ENCODE measurements around the gene GNPNAT1. TPM values are rescaled to one million over a fixed set of nuclear protein-coding genes. Genes with fewer than 3 reads are reported as not detected.

The GNPNAT1 gene
- total RNA-seq, 1 experiment from 2014 or later, result 33.7 TPM

DNA sequence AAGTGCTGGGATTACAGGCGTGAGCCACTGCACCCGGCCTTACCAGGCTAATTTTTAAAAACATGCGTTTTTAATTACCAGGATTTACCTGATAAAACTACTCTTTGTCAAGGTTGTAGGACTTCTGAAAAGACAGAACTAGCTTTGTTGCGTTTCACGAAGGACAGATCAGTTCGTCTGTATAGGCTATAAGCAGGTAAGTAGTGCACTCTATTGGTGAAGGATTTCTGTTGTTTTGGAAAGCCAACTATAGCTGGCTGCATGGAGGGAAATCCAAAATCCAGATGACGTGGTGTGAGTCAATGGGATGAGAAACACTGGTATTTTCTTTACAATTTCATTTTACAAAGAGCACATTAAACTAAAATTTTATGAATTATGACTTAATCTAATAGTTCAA lies 14.6 kb downstream of the GNPNAT1 start:
- Histone ChIP-seq H3K4me3 (replicated peaks in 1 of 2; ENCODE audit: low read depth in 1 of 2, low read length in 2 of 2) (no peak overlapping the region), H3K4me2 (ENCODE audit: low read length) (no peak overlapping the region), H3K36me3 (ENCODE audit: control insufficient read depth in 1 of 2, insufficient read depth in 2 of 2, low read length in 2 of 2) (peaks cover 26 to 30% of the 10 kb centered on the region in 2 experiments), H4K20me1 (ENCODE audit: insufficient read depth) (peaks cover 8% of the 10 kb centered on the region; the same call in 1 of the 2 replicates), H3K27ac (ENCODE audit: low read depth, low read length) (no peak overlapping the region), H3K9me2 (ENCODE audit: insufficient read depth) (no peaks in the 10 kb centered on the region), H3K4me1 (ENCODE audit: control insufficient read depth in 1 of 2, insufficient read depth in 2 of 2, low read length in 2 of 2) (no peaks in the 10 kb centered on the region), H3K9ac (ENCODE audit: low read length) (no peak overlapping the region), H3K79me2 (ENCODE audit: insufficient read depth, low read length) (no peaks in the 10 kb centered on the region), H2AFZ (ENCODE audit: low read depth, low read length, poor library complexity, severe bottlenecking) (no peak overlapping the region), H3K9me3 (ENCODE audit: control insufficient read depth in 1 of 2, insufficient read depth in 1 of 2, low read depth in 1 of 2, low read length in 2 of 2) (no peaks in the 10 kb centered on the region), H3K27me3 (ENCODE audit: insufficient read depth, low read length) (no peaks in the 10 kb centered on the region)
- ATAC-seq (no peak), DNase-seq (ENCODE audit: low read depth, low spot score) (no peak)
- ChIA-PET POLR2A (no interaction called here), CTCF (no interaction called here), RAD21 (ENCODE audit: low non-redundant PET in 1 of 2, low total read pairs in 2 of 2, uncharacterized antibody in 2 of 2, unreplicated experiment in 2 of 2) (no interaction called here)
- no peak for TF ChIP-seq SIN3A (IDR thresholded peaks at IDR 0.05; ENCODE audit: low read depth)
- peak; percentile 9; the same call in 1 of the 2 replicates for TF ChIP-seq RAD21 (IDR thresholded peaks at IDR 0.05; ENCODE audit: low read depth)
- no peak for TF ChIP-seq MAX (IDR thresholded peaks at IDR 0.05)
- BruUV-seq (replicated peaks), result no TSS peak
- intact Hi-C loops (cut with micrococcal nuclease), result no loop called here

- no peak for TF ChIP-seq CTCF (IDR thresholded peaks at IDR 0.05 in 2 of 3, conservative IDR thresholded peaks at IDR 0.05 in 1 of 3; ENCODE audit: borderline replicate concordance in 1 of 3, insufficient read depth in 1 of 3, low read depth in 2 of 3, low read length in 2 of 3)
- no peak for TF ChIP-seq ELF1 (IDR thresholded peaks at IDR 0.05; ENCODE audit: borderline replicate concordance, low read depth)
- TF ChIP-seq, protein P1, sequence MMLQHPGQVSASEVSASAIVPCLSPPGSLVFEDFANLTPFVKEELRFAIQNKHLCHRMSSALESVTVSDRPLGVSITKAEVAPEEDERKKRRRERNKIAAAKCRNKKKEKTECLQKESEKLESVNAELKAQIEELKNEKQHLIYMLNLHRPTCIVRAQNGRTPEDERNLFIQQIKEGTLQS (IDR thresholded peaks at IDR 0.05), result no peak
- TF ChIP-seq MAX (IDR thresholded peaks at IDR 0.05), result no peak
- no peak for TF ChIP-seq SRF (IDR thresholded peaks at IDR 0.05; ENCODE audit: low read depth)
- TF ChIP-seq, protein P2, sequence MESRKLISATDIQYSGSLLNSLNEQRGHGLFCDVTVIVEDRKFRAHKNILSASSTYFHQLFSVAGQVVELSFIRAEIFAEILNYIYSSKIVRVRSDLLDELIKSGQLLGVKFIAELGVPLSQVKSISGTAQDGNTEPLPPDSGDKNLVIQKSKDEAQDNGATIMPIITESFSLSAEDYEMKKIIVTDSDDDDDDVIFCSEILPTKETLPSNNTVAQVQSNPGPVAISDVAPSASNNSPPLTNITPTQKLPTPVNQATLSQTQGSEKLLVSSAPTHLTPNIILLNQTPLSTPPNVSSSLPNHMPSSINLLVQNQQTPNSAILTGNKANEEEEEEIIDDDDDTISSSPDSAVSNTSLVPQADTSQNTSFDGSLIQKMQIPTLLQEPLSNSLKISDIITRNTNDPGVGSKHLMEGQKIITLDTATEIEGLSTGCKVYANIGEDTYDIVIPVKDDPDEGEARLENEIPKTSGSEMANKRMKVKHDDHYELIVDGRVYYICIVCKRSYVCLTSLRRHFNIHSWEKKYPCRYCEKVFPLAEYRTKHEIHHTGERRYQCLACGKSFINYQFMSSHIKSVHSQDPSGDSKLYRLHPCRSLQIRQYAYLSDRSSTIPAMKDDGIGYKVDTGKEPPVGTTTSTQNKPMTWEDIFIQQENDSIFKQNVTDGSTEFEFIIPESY (IDR thresholded peaks at IDR 0.05; ENCODE audit: extremely low read depth, insufficient replicate concordance, low read length), result no peak
- no peak for TF ChIP-seq CBX3 (IDR thresholded peaks at IDR 0.05; ENCODE audit: low read depth)
- TF ChIP-seq POLR2A (IDR thresholded peaks at IDR 0.05; ENCODE audit: borderline replicate concordance, extremely low read depth, insufficient read depth, insufficient read length), result no peak
- no peak for TF ChIP-seq EZH2phosphoT487 (IDR thresholded peaks at IDR 0.05; ENCODE audit: borderline replicate concordance)
- TF ChIP-seq JUND (IDR thresholded peaks at IDR 0.05), result no peak
- no peak for TF ChIP-seq FOSL1 (IDR thresholded peaks at IDR 0.05; ENCODE audit: low read depth)
- ChIA-PET RAD21 (ENCODE audit: low non-redundant PET in 1 of 2, low total read pairs in 2 of 2, uncharacterized antibody in 2 of 2, unreplicated experiment in 2 of 2) (no interaction called here), POLR2A (no interaction called here), CTCF (no interaction called here)
- DNase-seq (ENCODE audit: low read depth, low spot score) (no peak), ATAC-seq (no peak)
- peaks cover 7 to 11% of the 10 kb centered on the region in 2 experiments; a peak in 3 of 4 replicates for H3K36me3 ChIP-seq (ENCODE audit: control insufficient read depth in 1 of 2, insufficient read depth in 2 of 2, low read length in 2 of 2)
- no peaks in the 10 kb centered on the region for H3K9me3 ChIP-seq (ENCODE audit: control insufficient read depth in 1 of 2, insufficient read depth in 1 of 2, low read depth in 1 of 2, low read length in 2 of 2)
- H3K4me2 ChIP-seq (ENCODE audit: low read length), result no peak overlapping the region
- H2AFZ ChIP-seq (ENCODE audit: low read depth, low read length, poor library complexity, severe bottlenecking), result no peak overlapping the region
- BruUV-seq (replicated peaks), result no TSS peak
- no peaks in the 10 kb centered on the region for H3K9me2 ChIP-seq (ENCODE audit: insufficient read depth)
- no peaks in the 10 kb centered on the region for H3K27me3 ChIP-seq (ENCODE audit: insufficient read depth, low read length)
- H3K9ac ChIP-seq (ENCODE audit: low read length), result no peak overlapping the region
- intact Hi-C loops (cut with micrococcal nuclease), result no loop called here
- H3K4me1 ChIP-seq (ENCODE audit: control insufficient read depth in 1 of 2, insufficient read depth in 2 of 2, low read length in 2 of 2), result no peaks in the 10 kb centered on the region
- H4K20me1 ChIP-seq (ENCODE audit: insufficient read depth), result 0 out of 2 replicates have a peak, but pooled peaks cover 2% of the 10 kb centered on the region
- H3K79me2 ChIP-seq (ENCODE audit: insufficient read depth, low read length), result no peaks in the 10 kb centered on the region
- H3K4me3 ChIP-seq (replicated peaks in 1 of 2; ENCODE audit: low read depth in 1 of 2, low read length in 2 of 2), result no peak overlapping the region
- H3K27ac ChIP-seq (ENCODE audit: low read depth, low read length), result no peak overlapping the region
Observed at GRCh38 chr14:52769887-52770286, 21.5 kb downstream of the GNPNAT1 start.

Measured in HCT116 (cell line).